ENCODE data around the gene RAB5IF. TPM values are rescaled to one million over a fixed set of nuclear protein-coding genes. Genes with fewer than 3 reads are reported as not detected.

The RAB5IF gene
- polyA plus RNA-seq, 1 experiment: 151 TPM

GRCh38 chr20:36624944-36625324 lies 19.4 kb downstream of the RAB5IF start:
- H3K27me3 ChIP-seq (ENCODE audit: control insufficient read depth, insufficient read depth, low read length): no peaks in the 10 kb centered on the region
- ChIA-PET POLR2A (no interaction called here), CTCF (interaction anchor here (1.1 kb wide), 1 partner anchor 19 kb away, joined by 4 read pairs; the partner anchor contains the start of gene RAB5IF)
- no peak for DNase-seq (ENCODE audit: low read depth, low spot score)
- H3K27ac ChIP-seq (ENCODE audit: low read depth, low read length): no peak overlapping the region
- no peak overlapping the region for H3K4me3 ChIP-seq (ENCODE audit: low read depth, low read length)
- no peak for TF ChIP-seq CTCF (IDR thresholded peaks at IDR 0.05; ENCODE audit: low read depth, low read length)
- no peaks in the 10 kb centered on the region for H3K9me3 ChIP-seq (ENCODE audit: control insufficient read depth, insufficient read depth, low read length)

- H3K9me3 ChIP-seq (ENCODE audit: control insufficient read depth, insufficient read depth, low read length): no peaks in the 10 kb centered on the region
- TF ChIP-seq CTCF (IDR thresholded peaks at IDR 0.05; ENCODE audit: low read depth, low read length): no peak
These were observed 22.5 kb downstream of the RAB5IF start for GRCh38 chr20:36628076-36628475.

GRCh38 chr20:36629719-36630681 lies 24.4 kb downstream of the RAB5IF start:
- ChIA-PET POLR2A (no interaction called here), CTCF (no interaction called here)
- Histone ChIP-seq H3K4me3 (ENCODE audit: low read depth, low read length) (no peak overlapping the region), H3K27me3 (ENCODE audit: control insufficient read depth, insufficient read depth, low read length) (peaks cover 3% of the 10 kb centered on the region), H3K9me3 (ENCODE audit: control insufficient read depth, insufficient read depth, low read length) (no peaks in the 10 kb centered on the region), H3K27ac (ENCODE audit: low read depth, low read length) (no peak overlapping the region)
- no peak for DNase-seq (ENCODE audit: low read depth, low spot score)
- TF ChIP-seq CTCF (IDR thresholded peaks at IDR 0.05; ENCODE audit: low read depth, low read length): no peak

More at GRCh38 chr20:36628076-36628475, 22.5 kb downstream of the RAB5IF start:
- POLR2A ChIA-PET: no interaction called here
- H3K27ac ChIP-seq (ENCODE audit: low read depth, low read length): no peak overlapping the region
- H3K27me3 ChIP-seq (ENCODE audit: control insufficient read depth, insufficient read depth, low read length): no peaks in the 10 kb centered on the region
- DNase-seq (ENCODE audit: low read depth, low spot score): no peak
- CTCF ChIA-PET: interaction anchor here (1.3 kb wide), 1 partner anchor 127 kb away, joined by 3 read pairs; no protein-coding TSS in a partner anchor
- H3K4me3 ChIP-seq (ENCODE audit: low read depth, low read length): no peak overlapping the region

- no peak for TF ChIP-seq CTCF (IDR thresholded peaks at IDR 0.05; ENCODE audit: low read depth, low read length)
- no peaks in the 10 kb centered on the region for H3K9me3 ChIP-seq (ENCODE audit: control insufficient read depth, insufficient read depth, low read length)
- H3K27me3 ChIP-seq (ENCODE audit: control insufficient read depth, insufficient read depth, low read length): peaks cover 5% of the 10 kb centered on the region
- H3K27ac ChIP-seq (ENCODE audit: low read depth, low read length): no peak overlapping the region
- ChIA-PET POLR2A (no interaction called here), CTCF (no interaction called here)
- no peak for DNase-seq (ENCODE audit: low read depth, low spot score)
- no peak overlapping the region for H3K4me3 ChIP-seq (ENCODE audit: low read depth, low read length)
These were observed 26.1 kb downstream of the RAB5IF start for GRCh38 chr20:36631646-36632045.

- no peak for DNase-seq (ENCODE audit: low read depth, low spot score)
- POLR2A ChIA-PET: no interaction called here
- no peak overlapping the region for H3K27ac ChIP-seq (ENCODE audit: low read depth, low read length)
- peaks cover 5% of the 10 kb centered on the region for H3K27me3 ChIP-seq (ENCODE audit: control insufficient read depth, insufficient read depth, low read length)
- H3K4me3 ChIP-seq (ENCODE audit: low read depth, low read length): no peak overlapping the region
- TF ChIP-seq CTCF (IDR thresholded peaks at IDR 0.05; ENCODE audit: low read depth, low read length): no peak
- no peaks in the 10 kb centered on the region for H3K9me3 ChIP-seq (ENCODE audit: control insufficient read depth, insufficient read depth, low read length)
- CTCF ChIA-PET: no interaction called here
These were observed 26.5 kb downstream of the RAB5IF start for GRCh38 chr20:36632147-36632486.
